ENCODE data around the gene IFT27.
A peak's percentile ranks its signal among the peaks of the same experiment; 100 is the strongest.

The IFT27 gene

DNA sequence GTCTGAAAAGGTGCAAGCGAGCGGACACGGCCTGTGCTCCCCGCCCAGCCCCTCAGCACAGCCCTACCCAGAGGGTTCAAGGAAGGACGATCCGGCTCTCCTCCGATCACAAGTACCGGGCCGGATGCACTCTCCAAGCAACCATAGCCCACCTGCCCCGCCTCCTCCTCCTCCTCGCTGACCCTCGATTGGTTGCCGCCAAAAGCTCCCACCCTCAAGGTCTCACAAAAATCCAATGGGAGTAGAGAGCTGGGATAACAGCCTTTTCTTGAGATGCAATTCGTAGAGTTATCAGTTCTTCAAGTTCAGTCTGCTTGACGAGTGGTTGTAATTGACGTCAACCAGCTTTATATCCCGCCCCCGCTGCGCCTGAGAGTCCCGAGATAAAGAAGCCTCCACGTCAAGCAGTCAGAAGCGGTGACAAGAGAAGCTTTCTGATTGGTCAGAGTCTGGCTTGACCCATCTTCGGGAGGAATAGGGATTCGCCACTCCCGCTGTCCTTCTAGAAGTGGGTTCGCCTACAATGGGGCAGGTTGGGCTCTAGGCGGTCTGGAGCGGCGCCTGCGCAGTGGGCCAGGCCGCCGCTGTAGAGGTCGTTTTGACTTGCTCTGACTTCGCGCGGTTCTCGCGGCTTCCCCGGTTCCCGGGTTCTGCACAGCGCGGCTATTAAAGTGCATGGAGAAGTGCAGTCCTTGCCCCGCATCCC, at the start of gene IFT27:
TSS of gene IFT27 (minus strand) at position 156 of the 706 bp plus-strand sequence. CDS start 412 bp downstream, outside the sequence.
- peak; percentile 100 for DNase-seq (ENCODE audit: low spot score)

GRCh38 chr22:36824655-36825054, 48.7 kb upstream of the IFT27 start:
- no peak for DNase-seq (ENCODE audit: low spot score)

DNA sequence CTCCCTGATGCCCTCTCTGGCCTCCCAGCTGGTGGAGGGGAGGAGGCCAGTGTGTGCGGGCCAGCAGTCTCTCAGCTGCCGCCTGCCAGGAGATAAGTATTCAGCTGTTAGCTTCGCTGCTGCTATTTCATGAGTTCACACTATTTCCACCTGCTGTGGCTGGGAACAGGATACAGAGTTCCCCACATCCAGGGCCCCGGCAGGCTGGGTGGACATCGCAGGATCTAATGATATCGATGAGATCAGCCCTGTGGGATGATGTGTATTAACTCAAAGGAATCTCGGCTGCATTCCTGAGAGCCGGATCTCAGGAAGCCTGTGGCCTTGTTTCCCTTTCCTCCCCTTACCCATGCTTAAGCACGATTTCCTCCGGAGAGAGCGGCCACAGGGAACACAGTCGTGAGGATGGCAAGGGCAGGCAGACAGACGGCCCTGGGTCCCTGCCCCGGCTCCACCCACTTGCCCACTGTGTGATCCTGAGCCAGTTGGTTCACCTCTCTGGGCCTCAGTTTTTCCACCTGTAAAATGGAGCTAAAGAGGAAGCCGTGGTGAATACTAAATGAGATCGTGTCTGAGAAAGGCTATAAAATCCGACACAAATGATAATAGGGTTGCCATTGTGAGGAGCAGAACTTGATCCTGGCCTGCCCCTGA, 47.4 kb upstream of the IFT27 start:
- peak; percentile 91 for DNase-seq (ENCODE audit: low spot score)

- DNase-seq (ENCODE audit: low spot score), result peak; percentile 9
These were observed 46.7 kb upstream of the IFT27 start for GRCh38 chr22:36822581-36822980.

DNA sequence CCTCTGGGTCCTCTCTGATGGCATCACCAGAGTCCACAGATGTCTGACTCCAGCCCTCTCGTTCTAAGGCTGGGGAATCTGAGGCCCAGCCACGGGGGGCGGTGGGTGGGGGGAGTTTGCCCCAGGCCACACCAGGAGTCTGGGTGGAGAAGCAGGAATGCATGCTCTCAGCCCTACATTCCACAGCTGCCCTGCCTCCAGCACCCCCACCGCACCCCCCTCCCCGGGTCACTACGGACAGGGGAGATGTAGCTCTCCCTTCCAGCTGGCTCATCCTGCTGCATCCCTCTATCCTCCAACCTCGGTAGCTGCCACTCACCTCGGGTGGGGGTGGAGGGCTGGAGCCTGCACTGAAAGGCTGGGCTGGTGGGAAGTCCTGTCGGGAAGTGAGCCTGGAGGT, 43.2 kb upstream of the IFT27 start:
- no peak for DNase-seq (ENCODE audit: low spot score)

DNA sequence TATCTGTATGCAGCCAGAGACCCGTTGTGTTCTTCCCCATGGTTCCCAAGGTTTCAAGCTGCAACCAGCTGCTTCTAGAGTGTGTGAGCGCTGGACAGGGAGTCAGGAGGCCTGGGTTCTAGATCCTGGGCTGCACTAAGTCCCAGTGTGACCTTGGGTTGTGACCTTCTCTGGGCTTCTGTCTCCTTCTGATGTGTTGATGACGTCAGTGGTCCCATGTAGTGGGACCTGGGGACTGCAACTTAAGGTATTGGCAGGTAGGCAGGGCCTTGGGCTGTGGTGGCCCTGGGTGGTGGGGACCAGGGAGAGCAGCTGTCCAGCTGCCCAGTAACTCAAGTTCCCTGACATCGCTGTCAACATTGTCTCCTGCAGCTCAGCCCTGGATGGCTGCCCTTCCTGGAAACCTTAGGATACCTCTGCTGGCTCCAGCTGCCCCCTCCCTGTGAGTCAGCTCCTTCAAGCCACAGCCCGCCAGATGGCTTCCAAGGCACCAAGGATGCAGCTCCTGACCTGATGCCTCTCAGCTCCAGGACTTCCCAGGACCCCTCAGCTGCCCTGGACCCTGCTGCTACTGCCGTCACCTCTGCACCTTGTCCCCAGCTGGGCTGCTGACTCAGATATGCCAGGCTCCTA, 42.2 kb upstream of the IFT27 start:
- no peak for DNase-seq (ENCODE audit: low spot score)

DNA sequence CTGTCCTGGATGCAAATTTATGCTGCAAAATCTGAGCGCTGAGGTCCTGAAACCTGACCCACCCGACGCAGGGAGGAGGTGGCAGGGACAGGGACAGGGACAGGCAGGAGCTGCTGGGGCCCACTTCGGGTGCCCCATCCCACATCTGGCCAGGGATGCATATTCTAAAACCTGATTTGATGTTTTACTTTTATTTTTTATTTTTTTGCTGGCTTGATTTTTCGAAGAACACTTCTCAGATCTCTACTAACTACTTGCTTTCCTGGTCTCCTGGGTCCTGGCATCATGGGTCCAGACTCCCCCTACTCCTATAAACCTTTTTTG, 41.6 kb upstream of the IFT27 start:
- DNase-seq (ENCODE audit: low spot score), result no peak

DNA sequence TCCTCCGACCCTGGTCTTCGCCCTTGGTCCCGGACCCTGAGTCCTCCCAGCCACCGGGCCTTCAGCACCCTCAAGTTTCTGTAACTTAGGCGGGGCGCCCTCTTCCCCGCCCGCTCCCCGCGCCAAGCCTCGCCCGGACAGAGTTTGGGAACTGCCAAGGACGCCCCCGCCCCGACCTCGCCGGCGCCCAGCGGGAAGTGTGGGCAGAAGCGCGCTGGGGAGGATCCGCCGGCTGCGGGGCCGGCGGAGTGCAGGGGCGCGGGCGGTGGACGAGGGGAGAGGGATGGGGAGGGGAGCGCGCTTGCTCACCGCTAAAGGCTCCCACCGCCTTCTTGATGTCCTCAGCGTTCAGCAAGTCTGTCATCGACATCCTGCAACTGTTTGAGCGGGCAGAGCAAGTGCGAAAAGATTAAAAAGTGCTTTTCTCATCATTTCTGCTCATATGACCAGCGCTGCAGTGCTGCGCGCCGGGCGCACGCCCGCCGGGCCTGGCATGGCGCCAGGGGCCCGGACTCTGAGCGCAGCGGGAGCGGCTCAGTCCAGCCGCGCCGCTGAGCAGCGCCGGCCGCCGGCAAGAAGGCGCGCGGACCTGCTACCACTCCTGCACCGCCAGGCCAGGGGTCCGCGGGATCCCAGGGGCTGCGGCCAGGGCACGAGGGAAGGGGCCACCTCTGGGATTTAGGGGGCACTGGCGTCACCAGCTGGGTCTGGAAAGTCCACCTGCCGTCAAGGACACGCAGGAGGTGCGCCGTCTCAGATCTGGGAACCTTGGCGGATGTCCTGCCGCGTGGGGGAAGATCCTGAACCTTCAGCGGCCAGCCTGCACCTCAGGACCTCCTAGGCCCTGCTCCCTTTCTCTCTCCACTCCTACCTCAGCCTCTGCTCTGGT, 41.0 kb upstream of the IFT27 start, which contains the start of gene PVALB:
TSS of gene PVALB (minus strand) at position 400 of the 889 bp plus-strand sequence. CDS start at position 370, 30 bp downstream.
- DNase-seq (ENCODE audit: low spot score), result peak; percentile 46

- DNase-seq (ENCODE audit: low spot score), result no peak
These were observed 40.4 kb upstream of the IFT27 start for GRCh38 chr22:36816339-36816635.

GRCh38 chr22:36815558-36816338, 39.8 kb upstream of the IFT27 start:
- DNase-seq (ENCODE audit: low spot score), result no peak

DNA sequence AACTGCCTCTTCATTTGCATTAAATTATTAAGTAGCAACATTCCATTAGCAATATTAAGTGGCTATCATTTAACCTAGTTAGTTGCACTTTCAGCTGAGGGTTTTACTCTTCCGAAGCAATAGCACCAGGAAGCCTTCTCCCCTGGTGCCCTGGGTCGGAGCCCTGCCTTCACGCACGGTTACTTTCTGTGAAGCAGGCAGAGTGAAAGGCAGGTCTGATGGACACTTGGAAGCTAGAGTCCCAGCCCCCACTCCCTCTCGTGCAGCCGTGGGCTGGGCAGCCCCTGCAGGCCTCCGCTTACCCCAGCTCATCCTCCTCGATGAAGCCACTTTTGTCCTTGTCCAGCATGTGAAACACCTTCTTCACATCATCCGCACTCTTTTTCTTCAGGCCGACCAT, 38.9 kb upstream of the IFT27 start:
- no peak for DNase-seq (ENCODE audit: low spot score)

GRCh38 chr22:36811094-36811800, 35.3 kb upstream of the IFT27 start:
- DNase-seq (ENCODE audit: low spot score), result no peak

DNA sequence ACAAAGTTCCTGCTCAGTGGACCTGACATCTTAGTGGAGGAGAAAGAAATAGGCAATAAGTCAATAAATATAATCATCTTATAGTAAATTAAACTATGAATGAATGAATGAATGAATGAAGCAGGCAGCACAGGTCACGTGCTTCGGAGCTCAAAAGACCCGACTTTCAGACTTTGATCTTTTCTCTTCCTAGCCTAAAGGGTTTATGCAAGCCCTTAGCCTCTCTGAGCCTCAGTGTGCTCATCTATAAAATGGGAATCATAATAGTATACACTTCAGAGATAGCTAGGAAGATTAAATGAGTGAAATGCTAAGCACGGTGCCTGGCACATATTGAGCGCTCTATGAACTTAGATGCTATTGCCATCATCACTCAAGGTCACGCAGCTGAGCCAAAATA, 33.4 kb upstream of the IFT27 start:
- no peak for DNase-seq (ENCODE audit: low spot score)

- DNase-seq (ENCODE audit: low spot score), result no peak
These were observed 32.9 kb upstream of the IFT27 start for GRCh38 chr22:36808721-36809344.

DNA sequence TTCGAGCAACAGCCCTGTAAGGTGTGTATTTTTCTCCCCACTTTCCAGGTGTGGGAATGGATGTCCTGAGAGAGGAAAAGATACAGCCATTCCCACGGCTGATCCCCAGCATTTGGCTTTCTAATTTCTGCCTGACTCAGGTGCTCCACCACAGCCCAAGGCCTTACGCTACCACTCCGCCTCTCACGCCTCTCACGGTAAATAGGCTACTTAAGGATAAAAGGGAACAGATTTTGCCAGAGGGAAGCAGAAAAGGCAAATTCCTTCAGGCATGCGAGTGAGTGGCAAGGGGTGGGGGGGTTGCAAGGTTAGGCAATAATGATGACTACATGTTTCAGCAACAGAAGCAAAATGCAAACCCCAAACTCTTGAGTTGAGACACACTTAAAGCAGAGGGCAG, 31.7 kb upstream of the IFT27 start:
- DNase-seq (ENCODE audit: low spot score), result no peak

DNA sequence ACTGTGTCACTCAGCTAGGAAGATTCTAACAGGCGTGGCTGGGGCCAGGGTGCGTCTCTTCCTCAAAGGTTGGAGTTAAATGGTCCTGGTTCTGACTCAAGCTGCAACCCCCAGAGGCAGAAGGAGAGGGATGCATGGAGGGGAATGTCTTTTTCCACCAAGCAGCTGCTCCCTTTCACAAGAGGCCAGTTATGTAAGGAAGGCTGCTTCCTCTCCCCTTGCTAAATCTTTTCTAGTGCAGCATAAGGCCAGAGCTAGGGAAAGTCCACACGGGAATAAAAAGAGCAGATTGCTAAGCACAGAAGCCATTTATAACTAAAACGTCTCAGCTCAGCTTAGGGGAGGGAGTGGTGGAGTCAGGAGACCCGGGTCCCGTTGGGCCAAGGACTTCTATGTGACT, 30.9 kb upstream of the IFT27 start:
- no peak for DNase-seq (ENCODE audit: low spot score)

- DNase-seq (ENCODE audit: low spot score), result no peak
These were observed 27.4 kb upstream of the IFT27 start for GRCh38 chr22:36803358-36803757.

DNA sequence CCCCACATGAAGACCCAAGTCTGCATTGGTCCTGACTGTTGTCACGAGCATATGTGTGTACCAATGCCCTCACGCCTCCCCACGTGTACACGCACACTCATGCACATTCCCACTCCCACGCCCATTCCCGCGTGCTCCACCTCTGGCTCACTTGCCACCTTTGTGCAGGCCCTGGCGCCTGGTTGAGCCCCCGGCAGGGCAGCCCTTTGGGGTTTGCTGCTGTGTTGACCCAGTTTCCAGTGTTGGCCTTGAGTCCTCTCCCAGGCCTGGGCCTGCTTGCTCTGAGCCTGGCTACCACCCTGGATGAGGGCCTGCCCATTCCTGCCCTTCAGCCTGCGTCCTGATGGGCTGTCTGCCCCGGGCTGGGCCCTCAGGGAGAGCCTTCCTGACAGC, 22.8 kb upstream of the IFT27 start:
- DNase-seq (ENCODE audit: low spot score), result no peak

- DNase-seq (ENCODE audit: low spot score), result no peak
These were observed 22.2 kb upstream of the IFT27 start for GRCh38 chr22:36797911-36798673.

DNA sequence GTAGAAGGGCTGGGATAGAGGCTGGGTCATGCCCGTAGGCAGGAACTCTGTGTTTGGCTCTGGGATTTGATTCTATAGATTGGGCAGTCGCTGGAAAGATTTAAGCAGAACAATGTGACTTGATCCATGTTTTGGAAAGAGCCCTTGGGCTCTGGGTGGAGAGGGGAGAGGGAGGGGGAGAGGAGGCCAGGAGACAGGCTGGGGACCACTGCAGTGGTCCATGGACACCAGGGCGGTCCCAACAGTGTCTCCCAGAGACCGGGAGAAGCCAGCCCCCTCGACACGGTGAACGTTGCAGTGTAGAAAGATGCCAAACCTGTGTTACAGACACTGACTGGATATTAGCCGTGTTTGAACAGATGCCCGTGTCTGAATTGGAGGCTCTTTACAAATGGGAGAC, 21.5 kb upstream of the IFT27 start:
- DNase-seq (ENCODE audit: low spot score), result no peak
